SHP77 treated with DMSO at 0.1 percent for 48 hours (cell line): ENCODE measurements around the gene TAX1BP1.
A peak's percentile ranks its signal among the peaks of the same experiment; 100 is the strongest.

Experiments
- DNase-seq: peaks from one replicate; lab custom pipeline; 2025; lab: John Stamatoyannopoulos, UW

The TAX1BP1 gene

DNA sequence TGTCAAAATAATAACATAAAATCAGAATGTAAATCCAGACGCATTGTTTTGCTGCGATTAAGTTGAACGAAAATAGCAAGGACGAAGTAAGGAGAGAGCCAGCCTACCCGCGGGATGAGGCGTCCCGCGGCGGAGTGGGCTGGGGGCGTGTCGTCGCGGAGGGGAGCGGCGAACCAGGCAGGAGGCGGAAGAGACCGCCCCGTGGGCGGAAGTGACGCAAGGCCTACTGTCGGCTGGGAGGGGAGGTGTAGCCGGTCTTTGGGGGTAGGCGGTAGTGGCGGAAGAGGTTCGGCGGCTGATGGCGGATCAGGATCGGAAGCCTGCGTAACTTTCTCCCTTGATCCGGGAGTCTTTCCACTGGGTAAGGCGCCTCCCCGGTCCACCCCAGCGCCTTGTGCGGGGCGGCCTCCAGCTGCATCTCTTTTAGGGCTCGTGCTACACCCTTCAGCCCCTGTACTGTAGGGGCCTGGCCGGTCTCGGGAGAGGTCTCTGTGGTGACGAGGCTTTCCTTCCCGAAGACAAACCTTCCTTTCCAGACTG lies at the start of gene TAX1BP1:
Gene TAX1BP1, plus strand, starts transcription at position 254 of the 540 bp plus-strand sequence. CDS start 8,363 bp downstream, outside the sequence.
- DNase-seq, result peak; percentile 94

- no peak for DNase-seq
Measured at GRCh38 chr7:27690649-27691048, 49.3 kb upstream of the TAX1BP1 start.

GRCh38 chr7:27693794-27694193 lies 46.2 kb upstream of the TAX1BP1 start:
- no peak for DNase-seq

DNA sequence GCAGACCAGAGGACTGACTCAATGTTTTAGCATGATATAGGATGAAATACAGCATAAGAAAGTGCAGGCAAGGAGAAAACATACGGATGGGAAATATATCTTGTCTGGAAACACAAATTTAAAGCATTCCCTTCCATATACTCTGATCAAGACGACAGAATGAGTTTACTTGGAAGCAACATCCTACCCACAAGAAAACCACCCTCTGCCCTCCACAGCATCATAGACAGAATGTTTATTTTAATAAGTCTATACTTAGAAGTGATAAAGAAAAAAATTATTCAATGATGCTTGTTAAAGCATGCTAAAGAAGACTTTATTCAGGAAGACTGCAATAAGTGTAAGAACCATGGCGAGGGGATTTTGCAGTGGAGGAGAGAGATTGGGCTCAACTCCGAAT lies 44.9 kb upstream of the TAX1BP1 start:
- no peak for DNase-seq

DNA sequence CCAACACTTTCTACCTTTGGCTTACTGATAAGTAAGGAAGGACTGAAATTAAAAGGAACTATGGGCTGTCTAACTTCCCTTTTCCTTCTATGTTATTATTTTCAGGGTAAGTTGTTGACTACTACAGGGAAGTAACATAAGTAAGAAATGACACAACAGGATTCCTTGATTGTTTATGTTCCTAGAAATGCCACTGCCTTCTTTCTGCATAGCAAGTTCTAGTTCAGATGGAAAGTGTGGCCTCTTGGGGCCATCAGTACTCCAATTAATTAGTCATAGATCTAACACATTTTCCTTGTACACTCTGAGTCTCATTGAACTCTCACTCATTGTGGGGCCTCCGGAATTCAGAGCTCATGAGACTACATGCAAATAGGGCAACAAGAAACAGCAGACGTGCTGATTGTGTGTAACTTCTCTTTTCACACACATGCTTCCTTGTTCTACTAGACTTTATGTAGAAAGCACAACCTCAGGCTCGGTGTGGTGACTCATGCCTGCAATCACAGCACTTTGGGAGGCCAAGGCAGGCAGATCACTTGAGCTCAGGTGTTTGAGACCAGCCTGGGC lies 42.0 kb upstream of the TAX1BP1 start:
- no peak for DNase-seq

DNA sequence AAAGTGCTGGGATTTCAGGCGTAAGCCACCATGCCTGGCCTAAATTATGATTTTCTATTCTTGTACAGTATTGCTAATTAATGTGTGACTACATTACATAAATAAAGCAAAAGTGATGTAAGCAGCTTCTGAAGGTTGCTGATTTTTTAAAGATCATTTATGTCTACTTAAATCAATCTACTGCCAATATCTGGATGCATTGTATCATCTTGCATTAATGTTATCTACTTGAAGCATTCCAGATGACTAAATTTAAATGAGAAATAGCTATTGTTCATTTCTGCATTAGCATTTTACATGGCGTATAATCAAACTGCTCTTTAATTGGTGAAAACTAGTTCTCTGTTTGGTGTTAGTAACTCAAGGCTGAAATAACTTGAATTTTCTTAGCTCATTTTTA lies 40.2 kb upstream of the TAX1BP1 start:
- no peak for DNase-seq

DNA sequence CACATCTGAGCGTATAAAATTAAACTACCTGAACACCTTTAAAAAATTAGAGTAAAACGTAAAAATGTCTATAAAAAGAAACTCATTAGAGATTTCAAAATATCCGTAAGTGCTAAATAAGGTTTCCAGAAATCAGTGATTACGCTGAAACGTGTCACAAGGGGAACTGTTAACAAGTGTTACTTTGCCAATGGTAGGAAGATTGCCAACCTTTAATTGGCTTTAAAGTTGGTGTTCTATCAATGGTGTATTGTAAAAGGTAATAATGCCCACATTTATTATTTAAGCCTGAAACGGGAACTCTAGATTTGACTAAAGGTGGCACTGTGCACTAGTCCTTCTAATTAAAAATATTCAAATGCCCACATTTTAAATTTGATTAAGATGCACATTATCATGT lies 39.5 kb upstream of the TAX1BP1 start:
- no peak for DNase-seq

DNA sequence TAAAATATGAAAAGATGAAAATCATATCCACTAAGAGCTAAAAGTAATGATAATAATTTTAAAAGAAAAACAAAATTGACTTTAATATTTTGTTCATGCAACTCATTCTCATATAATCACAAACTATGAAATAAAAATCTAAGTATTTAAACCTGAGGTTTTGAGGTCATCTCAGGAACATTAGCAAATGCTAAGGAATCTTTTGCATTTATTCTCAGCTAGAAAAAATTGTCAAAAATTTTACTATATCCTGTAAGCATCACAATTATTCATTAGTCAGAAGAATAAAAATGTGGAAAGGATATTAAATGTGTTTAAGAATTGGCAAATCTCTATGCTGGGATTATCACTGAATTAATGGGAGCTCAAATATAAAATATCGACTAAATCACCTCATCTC lies 36.8 kb upstream of the TAX1BP1 start:
- DNase-seq, result no peak

GRCh38 chr7:27704422-27705199 lies 35.4 kb upstream of the TAX1BP1 start:
- DNase-seq, result no peak

DNA sequence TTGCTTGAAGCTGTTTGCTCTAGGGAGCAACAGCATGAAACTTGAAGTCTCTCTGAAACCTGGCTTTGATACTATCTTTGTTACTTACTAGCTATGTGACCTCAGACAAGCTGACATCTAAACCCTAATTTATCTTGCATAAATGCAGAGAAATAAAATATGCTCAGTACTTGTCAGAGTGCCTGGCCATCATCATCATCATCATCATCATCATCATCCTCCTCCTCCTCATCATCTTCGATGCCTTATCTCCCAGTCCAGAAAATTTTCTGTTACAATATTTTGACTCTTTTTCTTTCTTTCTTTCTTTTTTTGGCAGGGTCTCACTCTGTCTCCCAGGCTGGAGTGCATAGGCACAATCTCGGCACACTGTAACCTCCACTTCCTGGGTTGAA lies 34.8 kb upstream of the TAX1BP1 start:
- no peak for DNase-seq

DNA sequence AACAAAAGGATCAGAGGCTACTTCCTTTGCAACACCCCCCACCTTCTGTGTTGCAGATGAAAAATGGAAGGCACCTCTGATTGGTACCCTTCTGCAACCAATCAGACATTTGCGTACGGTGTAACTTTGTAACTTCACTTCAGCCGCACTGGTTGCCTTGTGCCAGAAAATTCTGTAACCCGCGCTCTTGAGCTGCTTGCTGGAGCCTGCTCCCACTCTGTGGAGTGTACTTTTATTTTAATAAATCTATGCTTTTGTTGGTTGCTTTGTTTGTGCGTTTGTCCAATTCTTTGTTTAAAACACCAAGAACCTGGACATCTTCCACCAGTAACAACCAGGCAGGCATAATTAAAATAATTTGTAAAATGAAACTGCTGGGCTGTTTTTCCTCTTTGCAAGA lies 31.5 kb upstream of the TAX1BP1 start:
- DNase-seq, result no peak

DNA sequence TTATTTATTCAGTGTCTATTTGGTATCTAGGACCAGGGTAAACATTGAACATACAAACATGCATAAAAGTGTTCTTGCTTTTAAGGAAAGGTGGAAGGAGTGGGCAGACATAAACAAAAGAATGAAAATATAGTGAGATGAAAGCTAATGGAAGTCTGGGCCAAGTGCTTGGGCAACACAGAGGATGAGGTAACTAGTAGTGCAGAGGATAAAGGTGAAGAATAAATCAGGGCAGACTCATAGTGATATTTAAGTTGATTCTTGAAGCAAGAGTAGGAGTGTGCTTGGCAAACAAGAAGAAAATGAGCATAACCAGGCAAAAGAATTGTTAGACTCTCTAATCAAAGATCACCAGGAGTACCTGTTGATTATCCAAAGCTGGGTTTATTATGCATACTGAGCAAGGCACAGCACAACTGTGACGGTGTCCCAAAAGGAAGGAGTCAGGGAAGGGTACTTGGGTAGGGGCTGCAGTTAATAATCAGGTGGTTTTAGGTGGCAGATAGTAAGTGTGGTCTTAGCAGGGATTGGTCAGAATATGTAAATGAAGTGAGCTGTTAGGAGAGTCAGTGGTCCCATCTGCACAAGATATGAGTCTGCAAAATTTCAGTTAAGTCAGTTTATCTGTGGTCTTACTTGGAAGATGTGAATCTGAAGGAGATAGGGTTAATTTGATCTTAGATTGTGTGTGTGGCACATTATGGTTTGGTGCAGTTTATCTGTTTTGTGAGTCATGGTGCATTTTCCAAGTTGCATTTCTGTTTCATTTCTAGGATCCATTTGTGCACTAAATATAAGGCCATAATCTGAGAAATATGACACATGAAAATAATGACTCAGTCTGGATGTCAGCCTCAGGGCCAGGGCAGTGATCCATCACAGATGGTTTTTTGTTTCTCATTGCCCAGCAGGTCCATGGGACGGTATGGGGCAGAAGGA lies 30.6 kb upstream of the TAX1BP1 start:
- DNase-seq, result no peak

DNA sequence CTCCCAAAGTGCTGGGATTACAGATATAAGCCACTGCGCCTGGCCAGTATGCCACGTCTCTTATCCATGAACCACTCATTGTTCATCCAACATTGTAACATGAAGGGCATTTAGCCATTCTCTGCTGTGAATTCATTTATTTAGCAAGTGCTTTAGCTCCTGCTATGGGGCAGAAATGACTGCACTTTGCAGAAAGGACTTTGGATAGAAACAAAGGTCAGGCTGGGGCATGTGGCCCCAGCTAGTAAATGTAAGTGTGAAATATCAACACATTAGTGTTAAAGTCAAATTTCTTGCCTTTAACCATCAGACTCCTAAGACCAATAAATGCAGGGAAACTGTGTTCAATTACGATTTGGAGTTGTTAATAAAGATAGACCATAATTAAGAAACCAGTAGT lies 27.7 kb upstream of the TAX1BP1 start:
- no peak for DNase-seq

DNA sequence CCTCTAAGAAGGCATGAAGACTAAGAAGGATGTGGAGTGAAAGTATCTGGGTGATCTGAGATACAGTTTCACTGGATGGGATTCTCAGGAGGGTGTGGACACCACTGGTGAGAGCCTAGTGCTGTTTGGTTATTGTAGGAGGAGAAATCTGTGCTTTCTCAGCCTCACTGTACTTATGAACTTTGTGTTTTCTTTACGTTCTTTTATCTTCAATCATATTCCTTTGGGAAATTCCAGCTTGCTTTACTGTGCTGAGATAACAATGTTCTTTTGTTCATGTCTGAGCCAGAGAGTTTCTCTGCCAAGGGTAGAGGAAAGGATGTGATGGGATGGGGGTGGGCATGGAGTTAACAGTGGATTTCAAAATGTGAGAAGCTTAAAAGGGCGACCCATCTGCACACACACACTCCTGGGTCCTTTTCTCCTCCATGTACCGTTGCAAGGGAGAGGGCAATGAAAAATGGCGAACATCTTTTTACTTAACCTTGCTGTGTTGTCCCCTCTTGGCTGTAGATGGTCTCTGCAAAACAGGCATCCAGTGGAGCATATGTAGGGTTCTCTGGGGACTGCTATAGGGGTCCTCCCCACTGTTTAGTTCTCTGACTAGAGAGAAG lies 25.0 kb upstream of the TAX1BP1 start:
- DNase-seq, result no peak

- no peak for DNase-seq
Measured at GRCh38 chr7:27723085-27723484, 16.9 kb upstream of the TAX1BP1 start.

DNA sequence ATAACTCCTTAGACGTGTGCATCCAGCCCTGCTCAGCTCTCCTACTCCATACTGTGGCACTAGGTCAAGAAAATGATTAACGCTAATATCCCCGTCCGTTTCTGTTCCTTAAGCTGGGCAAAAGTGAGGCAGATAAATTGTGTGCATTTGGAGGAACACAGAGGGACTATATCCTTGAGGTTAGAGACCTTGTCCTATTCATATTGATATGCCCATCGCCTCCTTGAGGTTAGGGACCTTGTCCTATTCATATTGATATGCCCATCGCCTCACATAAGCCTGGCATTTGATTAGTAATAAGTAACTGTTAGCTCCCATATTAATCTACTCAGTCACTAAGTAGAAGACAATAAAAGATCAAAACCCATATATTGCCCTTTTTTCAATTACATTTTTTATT lies 12.9 kb upstream of the TAX1BP1 start:
- no peak for DNase-seq

- no peak for DNase-seq
Measured at GRCh38 chr7:27730112-27730511, 9.8 kb upstream of the TAX1BP1 start.

- DNase-seq, result no peak
Measured at GRCh38 chr7:27734583-27734982, 5.4 kb upstream of the TAX1BP1 start.

GRCh38 chr7:27735165-27735564 lies 4.8 kb upstream of the TAX1BP1 start:
- DNase-seq, result no peak

- DNase-seq, result no peak
Measured at GRCh38 chr7:27735831-27736230, 4.1 kb upstream of the TAX1BP1 start.

DNA sequence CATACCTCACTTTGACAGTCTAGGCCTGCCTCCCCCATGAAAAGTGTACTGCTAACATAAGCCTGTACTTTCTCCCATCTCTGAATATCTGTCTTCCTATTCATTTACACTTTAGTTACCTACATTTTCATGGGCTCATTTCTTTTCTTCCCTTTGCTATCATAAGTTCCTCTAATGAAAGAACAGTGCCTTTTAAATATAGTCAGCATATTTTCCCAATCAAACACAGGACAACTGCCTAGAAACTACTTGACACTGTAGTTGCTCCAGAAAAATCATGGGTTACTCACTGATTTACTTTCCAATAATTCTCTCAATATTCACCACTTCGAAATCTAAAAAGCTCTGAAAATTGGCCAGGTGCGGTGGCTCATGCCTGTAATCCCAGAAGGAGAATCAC lies 2.8 kb upstream of the TAX1BP1 start:
- DNase-seq, result no peak

- DNase-seq, result no peak
Measured at GRCh38 chr7:27737616-27738015, 2.3 kb upstream of the TAX1BP1 start.
